Neural cell (in vitro differentiated cells): ENCODE data around the gene BICRAL. TPM values are rescaled to one million over a fixed set of nuclear protein-coding genes. Genes with fewer than 3 reads are reported as not detected.

Source experiments
- H2AFZ ChIP-seq: fragments of 200-600, 300-800 bp; sonication (generic), shearing (Covaris generic); 2 replicates; pipeline ENCODE4 v1.6.0; 2014; ENCODE audit warnings: low read depth, mild to moderate bottlenecking, antibody characterized with exemption, low read length, moderate library complexity
- H3F3A ChIP-seq: fragments of 200-600 bp; shearing (Covaris generic); 2 replicates; pipeline ENCODE4 v1.6.1; 2016; ENCODE audit warnings: mild to moderate bottlenecking, moderate library complexity, mixed read lengths, antibody characterized with exemption, low read length; ENCODE audit not compliant: insufficient read depth, poor library complexity, severe bottlenecking
- H3K27ac ChIP-seq: fragments of 200-600, 300-800 bp; sonication (generic), shearing (Covaris generic); 2 replicates; pipeline ENCODE4 v1.5.1; 2014; ENCODE audit warnings: mild to moderate bottlenecking, low read length, moderate library complexity
- H3K27me3 ChIP-seq: fragments of 300-800, 200-600 bp; sonication (generic), shearing (Covaris generic); 2 replicates; pipeline ENCODE4 v1.6.0; 2014; ENCODE audit warnings: mild to moderate bottlenecking, low read depth, low read length, moderate library complexity; ENCODE audit not compliant: insufficient read depth
- H3K36me3 ChIP-seq: fragments of 300-800, 200-600 bp; sonication (generic), shearing (Covaris generic); 2 replicates; pipeline ENCODE4 v1.5.1; 2014; ENCODE audit warnings: mild to moderate bottlenecking, antibody characterized with exemption, low read length, moderate library complexity; ENCODE audit not compliant: insufficient read depth
- H3K4me2 ChIP-seq: fragments of 300-800, 200-600 bp; sonication (generic), shearing (Covaris generic); 2 replicates; pipeline ENCODE4 v1.6.0; 2014; ENCODE audit warnings: mild to moderate bottlenecking, low read length
- H3K4me3 ChIP-seq: fragments of 300-800, 200-600 bp; sonication (generic), shearing (Covaris generic); 2 replicates; pipeline ENCODE4 v1.5.1; 2014; ENCODE audit warnings: mild to moderate bottlenecking, low read length, moderate library complexity
- H3K79me2 ChIP-seq: fragments of 200-600 bp; shearing (Covaris generic); replicated peaks from 2 replicates; pipeline ENCODE4 v1.6.0; 2014; ENCODE audit warnings: mild to moderate bottlenecking, low read length, moderate library complexity; ENCODE audit not compliant: insufficient read depth
- H3K9ac ChIP-seq: fragments of 300-800, 200-600 bp; sonication (generic), shearing (Covaris generic); 2 replicates; pipeline ENCODE4 v1.6.1; 2016; ENCODE audit warnings: mild to moderate bottlenecking, low read length, mixed read lengths
- H3K9me2 ChIP-seq: fragments of 200-600 bp; shearing (Covaris generic); 2 replicates; pipeline ENCODE4 v1.6.1; 2016; ENCODE audit warnings: mild to moderate bottlenecking, low read length, mixed read lengths; ENCODE audit not compliant: insufficient read depth
- H3K9me3 ChIP-seq: fragments of 200-600, 300-800 bp; sonication (generic), shearing (Covaris generic); 2 replicates; pipeline ENCODE4 v1.6.1; 2016; ENCODE audit warnings: mild to moderate bottlenecking, mixed run types, low read length, moderate library complexity, mixed read lengths
- H4K20me1 ChIP-seq: fragments of 200-600 bp; shearing (Covaris generic); 2 replicates; pipeline ENCODE4 v1.6.1; 2016; ENCODE audit warnings: mild to moderate bottlenecking, mixed run types; ENCODE audit not compliant: insufficient read depth
- EP300 ChIP-seq: fragments of 450-650 bp; conservative IDR thresholded peaks from 2 replicates; pipeline ENCODE4 v1.6.1; 2014; ENCODE audit warnings: antibody characterized with exemption, mild to moderate bottlenecking, moderate library complexity; ENCODE audit not compliant: poor library complexity, severe bottlenecking
- EZH2 ChIP-seq: fragments of 200-600, 300-800 bp; shearing (Covaris generic), sonication (generic); IDR thresholded peaks from 2 replicates; pipeline ENCODE4 v1.6.1; 2014; ENCODE audit warnings: antibody characterized with exemption, low read length, borderline replicate concordance, mild to moderate bottlenecking; ENCODE audit not compliant: insufficient read depth, poor library complexity, severe bottlenecking
- MXI1 ChIP-seq: fragments of 450-650 bp; conservative IDR thresholded peaks from 2 replicates; pipeline ENCODE4 v1.6.1; 2014; ENCODE audit warnings: antibody characterized with exemption, mild to moderate bottlenecking; ENCODE audit not compliant: poor library complexity, severe bottlenecking
- POLR2AphosphoS5 ChIP-seq: IDR thresholded peaks from 2 replicates; pipeline ENCODE4 v1.6.1; 2012
- RAD21 ChIP-seq: fragments of 450-650 bp; conservative IDR thresholded peaks from 2 replicates; pipeline ENCODE4 v1.6.1; 2014; ENCODE audit warnings: antibody characterized with exemption, mild to moderate bottlenecking, moderate library complexity
- SMC3 ChIP-seq: fragments of 450-650 bp; conservative IDR thresholded peaks from 2 replicates; pipeline ENCODE4 v1.6.1; 2014; ENCODE audit warnings: antibody characterized with exemption, mild to moderate bottlenecking, moderate library complexity; ENCODE audit not compliant: poor library complexity
- TAF1 ChIP-seq: IDR thresholded peaks from 2 replicates; pipeline ENCODE4 v1.6.1; 2012; ENCODE audit warnings: low read depth
- polyA plus RNA-seq: library from polyadenylated mRNA; depleted of rRNA; stranded (reverse); fragments of >200 nt; gene quantifications from 2 replicates; pipeline ENCODE4 v1.2.3, GENCODE V29; 2014
- TF ChIP-seq, protein P1 (sequence below): IDR thresholded peaks from 2 replicates; pipeline ENCODE4 v1.6.1; 2012; ENCODE audit warnings: borderline replicate concordance
- TF ChIP-seq, protein P2 (sequence below): fragments of 450-650 bp; IDR thresholded peaks from 2 replicates; pipeline ENCODE4 v1.5.1; 2014; ENCODE audit warnings: antibody characterized with exemption, mild to moderate bottlenecking, moderate library complexity; ENCODE audit not compliant: poor library complexity, severe bottlenecking

BICRAL gene
- polyA plus RNA-seq, 1 donor from 2014 or later = 6.7 TPM

GRCh38 chr6:42860481-42860880 lies 78.6 kb downstream of the BICRAL start:
- Histone ChIP-seq H3K36me3 (peaks cover 6% of the 10 kb centered on the region), H3K27ac (no peak overlapping the region)
- TF ChIP-seq MXI1 (no peak), EZH2 (no peak)

GRCh38 chr6:42864602-42865001 lies 82.8 kb downstream of the BICRAL start:
- no peak overlapping the region for H3K9ac ChIP-seq
- no peaks in the 10 kb centered on the region for H3K9me2 ChIP-seq
- H3K27ac ChIP-seq = no peak overlapping the region
- H3K4me3 ChIP-seq = no peak overlapping the region
- H4K20me1 ChIP-seq = no peaks in the 10 kb centered on the region
- peaks cover 6% of the 10 kb centered on the region for H3K36me3 ChIP-seq
- no peaks in the 10 kb centered on the region for H3K27me3 ChIP-seq
- no peak overlapping the region for H3K4me2 ChIP-seq
- no peaks in the 10 kb centered on the region for H3K9me3 ChIP-seq
- no peaks in the 10 kb centered on the region for H3F3A ChIP-seq
- no peak overlapping the region for H2AFZ ChIP-seq
- H3K79me2 ChIP-seq = no peaks in the 10 kb centered on the region
- no peak for TF ChIP-seq EZH2
- TF ChIP-seq POLR2AphosphoS5 = no peak
- TF ChIP-seq TAF1 = no peak
- TF ChIP-seq EP300 = no peak
- TF ChIP-seq MXI1 = no peak
- TF ChIP-seq RAD21 = no peak
- TF ChIP-seq, protein P1, sequence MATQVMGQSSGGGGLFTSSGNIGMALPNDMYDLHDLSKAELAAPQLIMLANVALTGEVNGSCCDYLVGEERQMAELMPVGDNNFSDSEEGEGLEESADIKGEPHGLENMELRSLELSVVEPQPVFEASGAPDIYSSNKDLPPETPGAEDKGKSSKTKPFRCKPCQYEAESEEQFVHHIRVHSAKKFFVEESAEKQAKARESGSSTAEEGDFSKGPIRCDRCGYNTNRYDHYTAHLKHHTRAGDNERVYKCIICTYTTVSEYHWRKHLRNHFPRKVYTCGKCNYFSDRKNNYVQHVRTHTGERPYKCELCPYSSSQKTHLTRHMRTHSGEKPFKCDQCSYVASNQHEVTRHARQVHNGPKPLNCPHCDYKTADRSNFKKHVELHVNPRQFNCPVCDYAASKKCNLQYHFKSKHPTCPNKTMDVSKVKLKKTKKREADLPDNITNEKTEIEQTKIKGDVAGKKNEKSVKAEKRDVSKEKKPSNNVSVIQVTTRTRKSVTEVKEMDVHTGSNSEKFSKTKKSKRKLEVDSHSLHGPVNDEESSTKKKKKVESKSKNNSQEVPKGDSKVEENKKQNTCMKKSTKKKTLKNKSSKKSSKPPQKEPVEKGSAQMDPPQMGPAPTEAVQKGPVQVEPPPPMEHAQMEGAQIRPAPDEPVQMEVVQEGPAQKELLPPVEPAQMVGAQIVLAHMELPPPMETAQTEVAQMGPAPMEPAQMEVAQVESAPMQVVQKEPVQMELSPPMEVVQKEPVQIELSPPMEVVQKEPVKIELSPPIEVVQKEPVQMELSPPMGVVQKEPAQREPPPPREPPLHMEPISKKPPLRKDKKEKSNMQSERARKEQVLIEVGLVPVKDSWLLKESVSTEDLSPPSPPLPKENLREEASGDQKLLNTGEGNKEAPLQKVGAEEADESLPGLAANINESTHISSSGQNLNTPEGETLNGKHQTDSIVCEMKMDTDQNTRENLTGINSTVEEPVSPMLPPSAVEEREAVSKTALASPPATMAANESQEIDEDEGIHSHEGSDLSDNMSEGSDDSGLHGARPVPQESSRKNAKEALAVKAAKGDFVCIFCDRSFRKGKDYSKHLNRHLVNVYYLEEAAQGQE = no peak
- TF ChIP-seq SMC3 = no peak
- TF ChIP-seq, protein P2, sequence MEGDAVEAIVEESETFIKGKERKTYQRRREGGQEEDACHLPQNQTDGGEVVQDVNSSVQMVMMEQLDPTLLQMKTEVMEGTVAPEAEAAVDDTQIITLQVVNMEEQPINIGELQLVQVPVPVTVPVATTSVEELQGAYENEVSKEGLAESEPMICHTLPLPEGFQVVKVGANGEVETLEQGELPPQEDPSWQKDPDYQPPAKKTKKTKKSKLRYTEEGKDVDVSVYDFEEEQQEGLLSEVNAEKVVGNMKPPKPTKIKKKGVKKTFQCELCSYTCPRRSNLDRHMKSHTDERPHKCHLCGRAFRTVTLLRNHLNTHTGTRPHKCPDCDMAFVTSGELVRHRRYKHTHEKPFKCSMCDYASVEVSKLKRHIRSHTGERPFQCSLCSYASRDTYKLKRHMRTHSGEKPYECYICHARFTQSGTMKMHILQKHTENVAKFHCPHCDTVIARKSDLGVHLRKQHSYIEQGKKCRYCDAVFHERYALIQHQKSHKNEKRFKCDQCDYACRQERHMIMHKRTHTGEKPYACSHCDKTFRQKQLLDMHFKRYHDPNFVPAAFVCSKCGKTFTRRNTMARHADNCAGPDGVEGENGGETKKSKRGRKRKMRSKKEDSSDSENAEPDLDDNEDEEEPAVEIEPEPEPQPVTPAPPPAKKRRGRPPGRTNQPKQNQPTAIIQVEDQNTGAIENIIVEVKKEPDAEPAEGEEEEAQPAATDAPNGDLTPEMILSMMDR = no peak

More at GRCh38 chr6:42860481-42860880, 78.6 kb downstream of the BICRAL start:
- no peaks in the 10 kb centered on the region for H4K20me1 ChIP-seq
- no peak overlapping the region for H3K4me3 ChIP-seq
- H3F3A ChIP-seq = no peaks in the 10 kb centered on the region
- H3K4me2 ChIP-seq = no peak overlapping the region
- H3K27me3 ChIP-seq = no peaks in the 10 kb centered on the region
- no peak overlapping the region for H3K9ac ChIP-seq
- H3K9me2 ChIP-seq = no peaks in the 10 kb centered on the region
- no peaks in the 10 kb centered on the region for H3K79me2 ChIP-seq
- H2AFZ ChIP-seq = no peak overlapping the region
- no peaks in the 10 kb centered on the region for H3K9me3 ChIP-seq
